Gastroesophageal sphincter (tissue), 3 donors: ENCODE measurements around the gene SCAMP3.

Experiments
- CTCF ChIP-seq, 4 experiments: fragments of 200-600 bp in 2 of 4; fragments of 450-650 bp in 2 of 4; sonication (generic) in 1 of 4; IDR thresholded peaks; one replicate each; pipeline ENCODE4 v1.5.1; 2017 to 2019; ENCODE audit warnings: antibody characterized with exemption in 4 of 4, mild to moderate bottlenecking in 2 of 4, moderate library complexity in 2 of 4
- POLR2A ChIP-seq, 2 donors: fragments of 450-650 bp; IDR thresholded peaks; one replicate each; pipeline ENCODE4 v1.6.1; 2017; ENCODE audit warnings: antibody characterized with exemption in 2 of 2, mild to moderate bottlenecking in 2 of 2, moderate library complexity in 1 of 2
- POLR2AphosphoS5 ChIP-seq: sonication (generic); formaldehyde crosslinking; IDR thresholded peaks from one replicate; pipeline ENCODE4 v1.6.1; 2017; ENCODE audit warnings: antibody characterized with exemption

DNA sequence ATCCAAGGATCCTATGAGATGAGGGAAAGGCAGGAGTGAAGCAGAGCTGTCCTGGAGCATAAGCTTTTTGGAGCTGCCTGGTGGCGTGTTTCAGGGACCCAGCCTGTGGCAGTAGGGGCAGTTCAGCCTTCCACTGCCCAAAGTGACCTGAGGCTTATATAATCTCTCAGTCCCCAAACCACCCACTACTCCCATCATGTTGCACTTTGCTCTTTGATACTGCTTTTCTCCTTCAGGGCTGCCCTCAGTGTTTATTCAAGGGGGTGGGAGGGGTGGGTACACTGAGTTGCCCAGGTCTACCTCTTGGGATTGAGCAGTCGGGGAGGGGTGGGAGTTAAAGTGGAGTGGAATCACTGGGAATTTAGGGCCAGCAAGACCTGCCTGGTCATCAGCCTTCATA is 24.4 kb upstream of the SCAMP3 start:
- no peak for TF ChIP-seq POLR2A (IDR thresholded peaks at IDR 0.05)
- TF ChIP-seq CTCF (IDR thresholded peaks at IDR 0.05): no peak
- TF ChIP-seq POLR2AphosphoS5: no peak
